DMS153 treated with DMSO at 0.1 percent for 48 hours (cell line): ENCODE data around the gene CORO2B.

Experiments used
- DNase-seq: peaks from one replicate; lab custom pipeline; 2025; ENCODE audit not compliant: unreplicated experiment; lab: John Stamatoyannopoulos, UW

The CORO2B gene

GRCh38 chr15:68696414-68697363 is 117.9 kb downstream of the CORO2B start:
- no peak for DNase-seq

- no peak for DNase-seq
Observed at GRCh38 chr15:68697711-68698690, 119.2 kb downstream of the CORO2B start.

GRCh38 chr15:68698708-68699107 is 119.9 kb downstream of the CORO2B start:
- DNase-seq, result no peak

- DNase-seq, result no peak
Observed at GRCh38 chr15:68699124-68699880, 120.5 kb downstream of the CORO2B start.

GRCh38 chr15:68699881-68700454 is 121.2 kb downstream of the CORO2B start:
- no peak for DNase-seq

- DNase-seq, result peak; percentile 34
Observed at GRCh38 chr15:68700455-68701123, 121.8 kb downstream of the CORO2B start.

DNA sequence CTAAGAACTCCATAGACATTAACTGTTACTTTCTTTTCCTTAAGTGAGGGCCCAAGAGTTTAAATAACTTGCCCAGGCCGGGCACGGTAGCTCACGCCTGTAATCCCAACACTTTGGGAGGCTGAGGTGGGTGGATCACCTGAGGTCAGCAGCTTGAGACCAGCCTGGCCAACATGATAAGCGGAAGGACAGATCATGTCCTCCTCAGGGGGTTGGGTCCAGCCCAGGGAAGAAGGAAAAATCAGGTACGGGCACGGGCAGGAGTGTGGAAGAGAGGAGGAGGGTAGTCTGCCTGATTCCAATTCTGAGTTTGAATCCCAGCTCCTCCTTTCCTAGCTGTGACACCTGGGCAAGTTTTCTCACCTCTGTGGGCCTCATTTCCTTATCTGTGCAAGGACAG is 123.1 kb downstream of the CORO2B start:
- DNase-seq, result no peak

DNA sequence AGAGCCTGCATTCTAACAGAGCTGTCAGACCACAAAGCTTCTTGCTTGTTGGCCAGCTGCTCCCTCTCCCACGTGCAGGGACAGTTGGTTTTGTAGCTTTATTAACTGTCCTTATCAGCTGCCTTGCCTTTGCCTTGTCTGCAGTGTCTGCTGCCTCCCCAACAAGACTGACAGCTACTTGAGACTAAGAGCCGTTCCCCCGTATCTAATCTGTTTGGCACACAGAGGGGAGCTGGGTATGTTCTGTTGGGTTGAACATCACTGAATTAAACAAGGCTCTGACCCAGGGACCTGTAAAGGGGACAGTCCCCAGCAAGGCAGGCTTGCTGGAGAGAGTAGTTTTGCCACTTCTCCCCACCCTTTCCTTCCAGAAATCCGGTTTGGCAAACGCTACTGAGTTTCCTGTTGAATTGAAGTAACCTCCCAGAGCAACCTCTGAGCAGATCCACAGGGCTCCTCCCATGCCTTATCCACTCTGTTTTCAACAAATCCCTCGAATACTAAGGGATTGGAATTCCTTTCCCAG is 125.8 kb downstream of the CORO2B start:
- no peak for DNase-seq

DNA sequence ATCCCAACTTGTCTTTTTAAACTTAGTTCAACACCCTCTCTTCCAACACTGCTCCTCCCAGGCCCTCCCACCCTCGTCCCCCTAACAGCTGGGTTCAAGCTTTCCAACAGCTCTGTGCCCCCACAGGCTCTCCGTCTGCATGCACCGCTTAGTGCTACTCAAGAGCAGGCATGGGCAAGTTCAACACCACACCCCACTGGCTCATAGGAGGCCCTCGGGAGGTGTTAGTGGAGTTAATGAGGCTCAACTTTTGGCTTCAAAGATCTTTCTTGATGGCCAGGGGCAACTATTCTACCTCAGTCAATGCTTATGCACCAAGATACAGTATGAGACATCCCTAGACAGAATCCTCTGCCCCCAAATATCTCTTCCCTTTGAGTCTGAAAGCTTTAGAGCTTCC is 127.5 kb downstream of the CORO2B start:
- no peak for DNase-seq

GRCh38 chr15:68706931-68707330 is 128.1 kb downstream of the CORO2B start:
- DNase-seq, result no peak

GRCh38 chr15:68707386-68707785 is 128.6 kb downstream of the CORO2B start:
- DNase-seq, result no peak

DNA sequence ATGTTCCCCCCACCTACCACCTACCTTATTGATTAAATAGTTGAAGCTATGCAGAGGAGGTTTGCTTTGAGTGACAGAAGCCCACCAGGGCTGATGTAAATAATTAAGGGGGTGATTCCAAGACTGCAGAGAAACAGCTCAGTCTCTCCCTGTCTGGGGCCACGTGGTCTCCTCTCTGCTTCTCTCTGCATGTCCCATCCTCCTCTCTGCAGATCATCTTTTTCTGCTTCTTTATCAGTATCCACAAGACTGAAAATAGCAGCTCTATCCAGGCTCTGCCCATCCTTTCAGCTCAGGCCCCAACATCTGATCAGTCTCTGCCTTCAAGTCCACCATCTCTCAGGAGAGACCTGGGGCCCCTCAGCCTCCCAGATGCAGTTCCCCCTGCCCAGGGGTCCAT is 131.1 kb downstream of the CORO2B start:
- no peak for DNase-seq

DNA sequence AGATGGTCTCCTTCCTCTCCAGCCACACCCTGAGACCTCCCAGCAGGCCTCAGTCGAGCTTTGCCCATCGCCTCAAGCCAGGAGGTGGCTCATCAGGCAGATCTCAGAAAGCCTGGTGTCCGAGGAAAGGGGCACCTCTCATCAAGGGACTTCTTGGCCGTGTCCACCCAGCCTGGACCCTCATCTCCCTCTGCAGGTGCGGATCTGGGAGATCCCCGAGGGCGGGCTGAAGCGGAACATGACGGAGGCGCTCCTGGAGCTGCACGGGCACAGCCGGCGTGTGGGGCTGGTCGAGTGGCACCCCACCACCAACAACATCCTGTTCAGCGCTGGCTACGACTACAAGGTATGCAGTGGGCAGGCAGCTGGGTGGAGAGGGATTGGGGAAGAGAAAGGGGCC is 131.7 kb downstream of the CORO2B start:
- no peak for DNase-seq

DNA sequence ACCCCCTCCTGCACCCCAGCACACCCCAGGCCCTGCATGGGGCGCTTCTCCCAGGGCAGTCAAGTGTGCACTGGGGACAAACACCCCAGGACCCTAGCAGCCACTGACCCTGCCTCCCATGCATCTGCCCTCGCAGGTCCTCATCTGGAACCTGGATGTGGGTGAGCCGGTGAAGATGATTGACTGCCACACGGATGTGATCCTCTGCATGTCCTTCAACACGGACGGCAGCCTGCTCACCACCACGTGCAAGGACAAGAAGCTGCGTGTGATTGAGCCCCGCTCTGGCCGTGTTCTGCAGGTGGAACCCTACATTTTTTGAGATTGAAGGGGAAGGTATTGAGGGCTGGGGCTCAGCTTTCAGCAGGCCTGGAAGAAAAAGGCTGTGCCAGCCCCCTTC is 132.6 kb downstream of the CORO2B start:
- no peak for DNase-seq

DNA sequence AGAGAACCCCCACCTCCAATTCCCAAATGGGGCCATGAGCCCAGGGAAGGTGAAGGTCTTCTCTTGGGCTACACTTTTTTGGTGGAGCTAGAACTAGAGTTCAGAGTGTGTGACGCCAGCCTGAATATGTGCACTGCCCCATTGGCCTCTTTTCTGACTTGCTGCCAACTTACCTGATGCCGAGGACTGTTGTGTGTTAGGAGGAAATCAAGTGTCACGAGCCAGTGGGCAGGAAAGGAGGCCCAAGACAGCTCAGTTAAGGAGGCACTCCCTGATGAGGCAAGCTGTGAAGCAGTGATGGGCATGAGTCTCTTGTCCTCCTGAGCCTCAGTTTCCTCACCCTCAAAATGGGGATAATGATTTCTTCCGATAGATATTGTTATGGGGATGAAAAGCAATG is 134.1 kb downstream of the CORO2B start:
- no peak for DNase-seq

- no peak for DNase-seq
Observed at GRCh38 chr15:68713874-68714273, 135.1 kb downstream of the CORO2B start.

GRCh38 chr15:68715111-68715510 is 136.3 kb downstream of the CORO2B start:
- no peak for DNase-seq

- DNase-seq, result no peak
Observed at GRCh38 chr15:68717951-68718350, 139.2 kb downstream of the CORO2B start.

GRCh38 chr15:68718468-68718867 is 139.7 kb downstream of the CORO2B start:
- no peak for DNase-seq

- DNase-seq, result no peak
Observed at GRCh38 chr15:68719051-68719450, 140.3 kb downstream of the CORO2B start.
